K562 (cell line): ENCODE measurements around the gene TCF4. TPM values are rescaled to one million over a fixed set of nuclear protein-coding genes. Genes with fewer than 3 reads are reported as not detected.
A peak's percentile ranks its signal among the peaks of the same experiment; 100 is the strongest.

Source experiments
- ATF7 ChIP-seq: fragments of 450-650 bp; IDR thresholded peaks from 2 replicates; pipeline ENCODE4 v1.7.1; 2014; ENCODE audit warnings: mild to moderate bottlenecking, moderate library complexity
- CBFA2T3 ChIP-seq: fragments of 450-650 bp; IDR thresholded peaks from 2 replicates; pipeline ENCODE4 v1.6.1; 2017
- CEBPG ChIP-seq, 3 experiments: fragments of 200-800 bp in 1 of 3; sonication (Bioruptor generic) in 1 of 3; sonication (generic) in 1 of 3; formaldehyde crosslinking in 1 of 3; IDR thresholded peaks in 2 of 3; conservative IDR thresholded peaks in 1 of 3; 2 replicates each; pipeline versions ENCODE4 v1.6.1 to v1.8.0; 2016 to 2022; ENCODE audit warnings: missing compliant biosample characterization in 2 of 3, missing genetic modification characterization in 2 of 3, mild to moderate bottlenecking in 1 of 3, missing genetic modification reagents in 1 of 3
- CREM ChIP-seq: IDR thresholded peaks from 2 replicates; pipeline ENCODE4 v1.6.1; 2014; ENCODE audit warnings: antibody characterized with exemption, low read depth
- GATAD2B ChIP-seq: fragments of 450-650 bp; IDR thresholded peaks from 2 replicates; pipeline ENCODE4 v1.6.1; 2017; ENCODE audit warnings: mild to moderate bottlenecking, borderline replicate concordance
- KDM1A ChIP-seq, 2 experiments: fragments of 450-650 bp; IDR thresholded peaks; 2 replicates each; pipeline ENCODE4 v1.6.1; 2016; ENCODE audit warnings: mild to moderate bottlenecking in 2 of 2
- KLF16 ChIP-seq: IDR thresholded peaks from 2 replicates; pipeline ENCODE4 v1.6.1; 2016; ENCODE audit warnings: antibody characterized with exemption
- PML ChIP-seq: IDR thresholded peaks from 2 replicates; pipeline ENCODE4 v1.6.1; 2012; ENCODE audit warnings: low read length, inconsistent platforms
- POLR2AphosphoS5 ChIP-seq: IDR thresholded peaks from 2 replicates; pipeline ENCODE4 v1.6.1; 2011; ENCODE audit warnings: mild to moderate bottlenecking, low read depth, low read length, moderate library complexity; ENCODE audit not compliant: control insufficient read depth, insufficient read depth
- RAD21 ChIP-seq, 2 experiments: fragments of 250-450 bp in 1 of 2; fragments of 450-650 bp in 1 of 2; sonication (Bioruptor Pico) in 1 of 2; formaldehyde crosslinking in 1 of 2; IDR thresholded peaks in 1 of 2; conservative IDR thresholded peaks in 1 of 2; 2 replicates each; pipeline versions ENCODE4 v1.4.0 to v1.8.0; 2020 to 2022; ENCODE audit warnings: mild to moderate bottlenecking in 2 of 2, moderate library complexity in 1 of 2
- SMARCA4 ChIP-seq: fragments of 450-650 bp; IDR thresholded peaks from 2 replicates; pipeline ENCODE4 v1.6.1; 2016
- SREBF1 ChIP-seq: fragments of 150-350 bp; IDR thresholded peaks from 2 replicates; pipeline ENCODE4 v1.6.1; 2014; ENCODE audit warnings: antibody characterized with exemption, low read depth, low read length, borderline replicate concordance
- TAL1 ChIP-seq: fragments of 450-650 bp; IDR thresholded peaks from 2 replicates; pipeline ENCODE4 v1.6.1; 2016; ENCODE audit warnings: mild to moderate bottlenecking
- ZNF263 ChIP-seq: sonication (generic); formaldehyde crosslinking; IDR thresholded peaks from 2 replicates; pipeline ENCODE4 v1.8.0; 2022; ENCODE audit warnings: mild to moderate bottlenecking, missing genetic modification reagents, borderline replicate concordance
- ZNF79 ChIP-seq: fragments of 250-450 bp; sonication (Bioruptor Pico); IDR thresholded peaks from 2 replicates; pipeline ENCODE4 v1.4.0; 2020; ENCODE audit warnings: low read depth, mild to moderate bottlenecking, moderate library complexity
- ZSCAN32 ChIP-seq: fragments of 450-650 bp; formaldehyde crosslinking; IDR thresholded peaks from 2 replicates; pipeline ENCODE4 v1.4.0; 2020; ENCODE audit warnings: mild to moderate bottlenecking, moderate library complexity
- polyA plus RNA-seq, 8 experiments: library from polyadenylated mRNA; depleted of rRNA in 4 of 8; stranded (reverse) in 5 of 8; unstranded in 3 of 8; fragments of >200 nt; fragmentation: Nextera tagmentation in 2 of 8; fragmentation: Illumina TruSeq in 1 of 8; extraction: Ambion mirVana in 2 of 8; extraction: Trizol in 1 of 8; gene quantifications; 2 replicates each; pipeline versions ENCODE4 v1.2.1 to v1.2.3, GENCODE V29; 2011 to 2014; ENCODE audit warnings: inconsistent platforms in 1 of 8, missing spikeins in 1 of 8
- total RNA-seq, 7 experiments: library from RNA; depleted of rRNA in 6 of 7; stranded (reverse); fragments of >200 nt in 6 of 7; fragmentation: Illumina TruSeq in 2 of 7; extraction: Trizol in 2 of 7; gene quantifications; 2 replicates each; pipeline versions ENCODE4 v1.2.1 to v1.2.3, GENCODE V29; 2011 to 2021; ENCODE audit warnings: low replicate concordance in 1 of 7
- TF ChIP-seq, protein P1 (sequence below): fragments of 250-450 bp; sonication (Bioruptor Pico); IDR thresholded peaks from 2 replicates; pipeline ENCODE4 v1.5.0; 2021; ENCODE audit warnings: mild to moderate bottlenecking, borderline replicate concordance
- TF ChIP-seq, protein P2 (sequence below): fragments of 450-650 bp; IDR thresholded peaks from 2 replicates; pipeline ENCODE4 v1.6.1; 2016; ENCODE audit warnings: missing biosample characterization, missing genetic modification characterization
- TF ChIP-seq, protein P3 (sequence below): fragments of 450-650 bp; IDR thresholded peaks from one replicate; pipeline ENCODE4 v1.6.1; 2018; ENCODE audit warnings: mild to moderate bottlenecking, moderate library complexity; ENCODE audit not compliant: partially characterized antibody
- TF ChIP-seq, protein P4 (sequence below): fragments of 450-650 bp; IDR thresholded peaks from 2 replicates; pipeline ENCODE4 v1.6.1; 2016
- TF ChIP-seq, protein P5 (sequence below): fragments of 450-650 bp; formaldehyde crosslinking; IDR thresholded peaks from 2 replicates; pipeline ENCODE4 v1.4.0; 2020; ENCODE audit warnings: mild to moderate bottlenecking, moderate library complexity

TCF4 gene
- total and polyA plus RNA-seq, 9 of the 15 experiments (the other 6 are each of a cell fraction or from before 2014, with no cell fraction given) = 4.8 to 24.7 (median 15.2) TPM

DNA sequence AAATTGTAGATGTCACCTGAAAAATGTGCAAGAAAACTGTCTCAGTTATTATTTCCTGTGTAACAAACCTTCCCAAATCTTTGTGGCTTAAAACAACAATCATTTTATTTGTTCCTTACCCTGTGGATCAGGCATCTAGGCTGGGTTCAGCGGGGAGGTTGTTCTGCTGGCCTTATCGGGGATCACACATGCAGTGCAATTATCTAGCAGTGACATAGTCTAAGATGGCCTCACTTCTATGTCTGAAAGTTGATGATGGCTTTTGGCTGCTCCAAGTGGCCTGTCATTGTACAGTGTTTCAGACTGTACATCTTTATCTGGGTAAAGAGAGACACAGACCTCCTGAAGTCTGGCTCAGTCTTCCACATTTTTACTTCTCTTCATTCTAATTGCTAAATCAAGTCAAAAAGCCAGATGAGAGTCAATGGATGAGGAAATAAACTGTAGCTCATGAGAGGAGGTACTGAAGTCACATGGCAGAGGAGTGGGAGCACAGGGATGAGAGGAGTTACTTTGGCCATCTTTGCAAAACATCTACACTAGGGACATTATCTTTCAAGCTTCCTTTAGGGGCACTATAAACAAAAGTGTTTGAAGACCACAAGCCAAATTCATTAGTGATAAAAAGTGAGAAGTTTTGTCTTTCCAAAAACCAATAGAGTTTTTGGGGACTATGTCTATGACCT is 385.6 kb downstream of the TCF4 start (continued):
- TF ChIP-seq CBFA2T3 (peak; percentile 88), SREBF1 (no peak), PML (0 out of 2 replicates have a peak, but pooled peaks have one; percentile 31), KDM1A (IDR thresholded peaks at IDR 0.05) (0 out of 4 replicates have a peak, but pooled peaks of 1 of the 2 experiments have one; percentile 23), TAL1 (peak; percentile 76), GATAD2B (no peak), RAD21 (CRISPR knock-in tag; conservative IDR thresholded peaks at IDR 0.05 in 1 of 2, IDR thresholded peaks at IDR 0.05 in 1 of 2) (peak; percentile 16 to 47; a peak in 3 of 4 replicates), CREM (0 out of 2 replicates have a peak, but pooled peaks have one; percentile 40), ZNF263 (CRISPR knock-in tag) (peak; percentile 78), POLR2AphosphoS5 (peak; percentile 44; the same call in 1 of the 2 replicates), KLF16 (peak; percentile 34; the same call in 1 of the 2 replicates), ZSCAN32 (CRISPR knock-in tag) (no peak), SMARCA4 (peak; percentile 47; the same call in 1 of the 2 replicates), ATF7 (peak; percentile 42; the same call in 1 of the 2 replicates), CEBPG (CRISPR knock-in tag; IDR thresholded peaks at IDR 0.05) (no peak), CEBPG (tag; conservative IDR thresholded peaks at IDR 0.05 in 1 of 2, IDR thresholded peaks at IDR 0.05 in 1 of 2) (no peak), ZNF79 (CRISPR knock-in tag) (no peak)
- TF ChIP-seq, protein P1, sequence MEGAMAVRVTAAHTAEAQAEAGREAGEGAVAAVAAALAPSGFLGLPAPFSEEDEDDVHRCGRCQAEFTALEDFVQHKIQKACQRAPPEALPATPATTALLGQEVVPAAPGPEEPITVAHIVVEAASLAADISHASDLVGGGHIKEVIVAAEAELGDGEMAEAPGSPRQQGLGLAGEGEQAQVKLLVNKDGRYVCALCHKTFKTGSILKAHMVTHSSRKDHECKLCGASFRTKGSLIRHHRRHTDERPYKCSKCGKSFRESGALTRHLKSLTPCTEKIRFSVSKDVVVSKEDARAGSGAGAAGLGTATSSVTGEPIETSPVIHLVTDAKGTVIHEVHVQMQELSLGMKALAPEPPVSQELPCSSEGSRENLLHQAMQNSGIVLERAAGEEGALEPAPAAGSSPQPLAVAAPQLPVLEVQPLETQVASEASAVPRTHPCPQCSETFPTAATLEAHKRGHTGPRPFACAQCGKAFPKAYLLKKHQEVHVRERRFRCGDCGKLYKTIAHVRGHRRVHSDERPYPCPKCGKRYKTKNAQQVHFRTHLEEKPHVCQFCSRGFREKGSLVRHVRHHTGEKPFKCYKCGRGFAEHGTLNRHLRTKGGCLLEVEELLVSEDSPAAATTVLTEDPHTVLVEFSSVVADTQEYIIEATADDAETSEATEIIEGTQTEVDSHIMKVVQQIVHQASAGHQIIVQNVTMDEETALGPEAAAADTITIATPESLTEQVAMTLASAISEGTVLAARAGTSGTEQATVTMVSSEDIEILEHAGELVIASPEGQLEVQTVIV = no peak
- TF ChIP-seq, protein P2, sequence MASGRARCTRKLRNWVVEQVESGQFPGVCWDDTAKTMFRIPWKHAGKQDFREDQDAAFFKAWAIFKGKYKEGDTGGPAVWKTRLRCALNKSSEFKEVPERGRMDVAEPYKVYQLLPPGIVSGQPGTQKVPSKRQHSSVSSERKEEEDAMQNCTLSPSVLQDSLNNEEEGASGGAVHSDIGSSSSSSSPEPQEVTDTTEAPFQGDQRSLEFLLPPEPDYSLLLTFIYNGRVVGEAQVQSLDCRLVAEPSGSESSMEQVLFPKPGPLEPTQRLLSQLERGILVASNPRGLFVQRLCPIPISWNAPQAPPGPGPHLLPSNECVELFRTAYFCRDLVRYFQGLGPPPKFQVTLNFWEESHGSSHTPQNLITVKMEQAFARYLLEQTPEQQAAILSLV (tag) = no peak
- TF ChIP-seq, protein P3, sequence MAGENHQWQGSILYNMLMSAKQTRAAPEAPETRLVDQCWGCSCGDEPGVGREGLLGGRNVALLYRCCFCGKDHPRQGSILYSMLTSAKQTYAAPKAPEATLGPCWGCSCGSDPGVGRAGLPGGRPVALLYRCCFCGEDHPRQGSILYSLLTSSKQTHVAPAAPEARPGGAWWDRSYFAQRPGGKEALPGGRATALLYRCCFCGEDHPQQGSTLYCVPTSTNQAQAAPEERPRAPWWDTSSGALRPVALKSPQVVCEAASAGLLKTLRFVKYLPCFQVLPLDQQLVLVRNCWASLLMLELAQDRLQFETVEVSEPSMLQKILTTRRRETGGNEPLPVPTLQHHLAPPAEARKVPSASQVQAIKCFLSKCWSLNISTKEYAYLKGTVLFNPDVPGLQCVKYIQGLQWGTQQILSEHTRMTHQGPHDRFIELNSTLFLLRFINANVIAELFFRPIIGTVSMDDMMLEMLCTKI = no peak
- TF ChIP-seq, protein P4, sequence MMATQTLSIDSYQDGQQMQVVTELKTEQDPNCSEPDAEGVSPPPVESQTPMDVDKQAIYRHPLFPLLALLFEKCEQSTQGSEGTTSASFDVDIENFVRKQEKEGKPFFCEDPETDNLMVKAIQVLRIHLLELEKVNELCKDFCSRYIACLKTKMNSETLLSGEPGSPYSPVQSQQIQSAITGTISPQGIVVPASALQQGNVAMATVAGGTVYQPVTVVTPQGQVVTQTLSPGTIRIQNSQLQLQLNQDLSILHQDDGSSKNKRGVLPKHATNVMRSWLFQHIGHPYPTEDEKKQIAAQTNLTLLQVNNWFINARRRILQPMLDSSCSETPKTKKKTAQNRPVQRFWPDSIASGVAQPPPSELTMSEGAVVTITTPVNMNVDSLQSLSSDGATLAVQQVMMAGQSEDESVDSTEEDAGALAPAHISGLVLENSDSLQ = peak; percentile 43; the same call in 1 of the 2 replicates
- TF ChIP-seq, protein P5, sequence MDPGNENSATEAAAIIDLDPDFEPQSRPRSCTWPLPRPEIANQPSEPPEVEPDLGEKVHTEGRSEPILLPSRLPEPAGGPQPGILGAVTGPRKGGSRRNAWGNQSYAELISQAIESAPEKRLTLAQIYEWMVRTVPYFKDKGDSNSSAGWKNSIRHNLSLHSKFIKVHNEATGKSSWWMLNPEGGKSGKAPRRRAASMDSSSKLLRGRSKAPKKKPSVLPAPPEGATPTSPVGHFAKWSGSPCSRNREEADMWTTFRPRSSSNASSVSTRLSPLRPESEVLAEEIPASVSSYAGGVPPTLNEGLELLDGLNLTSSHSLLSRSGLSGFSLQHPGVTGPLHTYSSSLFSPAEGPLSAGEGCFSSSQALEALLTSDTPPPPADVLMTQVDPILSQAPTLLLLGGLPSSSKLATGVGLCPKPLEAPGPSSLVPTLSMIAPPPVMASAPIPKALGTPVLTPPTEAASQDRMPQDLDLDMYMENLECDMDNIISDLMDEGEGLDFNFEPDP (CRISPR knock-in tag) = no peak
